GM19455 (cell line): Measurements from ENCODE around the gene ALDH18A1.

ENCODE experiments used
- ATAC-seq: cut with Tn5 transposase; IDR thresholded peaks from one replicate; pipeline ENCODE4 v1.9.1; 2021; ENCODE audit not compliant: unreplicated experiment

ALDH18A1 gene

GRCh38 chr10:95588025-95588424, 68.5 kb downstream of the ALDH18A1 start:
- ATAC-seq, result no peak

GRCh38 chr10:95579835-95580535, 76.5 kb downstream of the ALDH18A1 start:
- ATAC-seq, result no peak

GRCh38 chr10:95579292-95579691, 77.2 kb downstream of the ALDH18A1 start:
- no peak for ATAC-seq

- ATAC-seq, result no peak
Measured at GRCh38 chr10:95578619-95579018, 77.9 kb downstream of the ALDH18A1 start.

- ATAC-seq, result no peak
Measured at GRCh38 chr10:95574649-95575365, 81.7 kb downstream of the ALDH18A1 start.

GRCh38 chr10:95573964-95574604, 82.4 kb downstream of the ALDH18A1 start:
- no peak for ATAC-seq

- ATAC-seq, result no peak
Measured at GRCh38 chr10:95573527-95573926, 83.0 kb downstream of the ALDH18A1 start.

- ATAC-seq, result no peak
Measured at GRCh38 chr10:95572131-95572820, 84.2 kb downstream of the ALDH18A1 start.

GRCh38 chr10:95571390-95571789, 85.1 kb downstream of the ALDH18A1 start:
- no peak for ATAC-seq

- no peak for ATAC-seq
Measured at GRCh38 chr10:95569368-95569767, 87.1 kb downstream of the ALDH18A1 start.

GRCh38 chr10:95567903-95568630, 88.4 kb downstream of the ALDH18A1 start:
- no peak for ATAC-seq

GRCh38 chr10:95566136-95566535, 90.4 kb downstream of the ALDH18A1 start:
- ATAC-seq, result no peak

- ATAC-seq, result no peak
Measured at GRCh38 chr10:95565336-95565735, 91.2 kb downstream of the ALDH18A1 start.

GRCh38 chr10:95564291-95564690, 92.2 kb downstream of the ALDH18A1 start:
- no peak for ATAC-seq

- ATAC-seq, result no peak
Measured at GRCh38 chr10:95562341-95562965, 94.1 kb downstream of the ALDH18A1 start.

GRCh38 chr10:95561864-95562177, 94.7 kb downstream of the ALDH18A1 start:
- ATAC-seq, result no peak

- peak; percentile 99 for ATAC-seq
Measured at GRCh38 chr10:95561177-95561863, 95.2 kb downstream of the ALDH18A1 start, which contains the start of gene SORBS1. Gene SORBS1, minus strand, starts transcription at chr10:95561371. Its CDS starts 120,236 bp downstream, at chr10:95441135.

- no peak for ATAC-seq
Measured at GRCh38 chr10:95560278-95561176, 96.0 kb downstream of the ALDH18A1 start.

GRCh38 chr10:95559896-95560277, 96.6 kb downstream of the ALDH18A1 start:
- no peak for ATAC-seq
